HepG2 (cell line): Measurements from ENCODE around the gene NES. TPM values are rescaled to one million over a fixed set of nuclear protein-coding genes. Genes with fewer than 3 reads are reported as not detected.

Source experiments
- AGO2 ChIP-seq: fragments of 200-400 bp; formaldehyde crosslinking; optimal IDR thresholded peaks from 2 replicates; pipeline ENCODE3; 2017; ENCODE audit warnings: mild to moderate bottlenecking, low read depth, low read length, moderate library complexity
- AHR ChIP-seq: IDR thresholded peaks from 2 replicates; pipeline ENCODE4 v1.6.1; 2018; ENCODE audit warnings: missing genetic modification reagents, missing compliant biosample characterization
- AKAP8 ChIP-seq: sonication (generic); formaldehyde crosslinking; IDR thresholded peaks from 2 replicates; pipeline ENCODE4 v1.5.1; 2020; ENCODE audit warnings: mild to moderate bottlenecking, missing genetic modification reagents
- ATF4 ChIP-seq, 2 experiments: fragments of 450-650 bp in 1 of 2; sonication (generic) in 1 of 2; formaldehyde crosslinking; IDR thresholded peaks; 2 replicates each; pipeline versions ENCODE4 v1.5.0 to v1.8.0; 2020 to 2022; ENCODE audit warnings: mild to moderate bottlenecking in 1 of 2, missing genetic modification reagents in 1 of 2
- FOXK1 ChIP-seq: sonication (generic); formaldehyde crosslinking; IDR thresholded peaks from 2 replicates; pipeline ENCODE4 v1.4.0; 2020; ENCODE audit warnings: low read depth, missing genetic modification reagents, borderline replicate concordance
- HNF1B ChIP-seq: sonication (generic); formaldehyde crosslinking; IDR thresholded peaks from 2 replicates; pipeline ENCODE4 v1.5.1; 2020; ENCODE audit warnings: mild to moderate bottlenecking, moderate library complexity, missing genetic modification reagents
- KDM1A ChIP-seq: IDR thresholded peaks from 2 replicates; pipeline ENCODE4 v1.6.1; 2016; ENCODE audit warnings: missing compliant biosample characterization
- MXD3 ChIP-seq: IDR thresholded peaks from 2 replicates; pipeline ENCODE4 v1.6.1; 2016; ENCODE audit warnings: mild to moderate bottlenecking, missing biosample characterization, missing genetic modification reagents
- REXO4 ChIP-seq: sonication (generic); formaldehyde crosslinking; IDR thresholded peaks from 2 replicates; pipeline ENCODE4 v1.8.0; 2022; ENCODE audit warnings: missing genetic modification reagents, mild to moderate bottlenecking, borderline replicate concordance
- STAG1 ChIP-seq: sonication (generic); formaldehyde crosslinking; IDR thresholded peaks from 2 replicates; pipeline ENCODE4 v1.4.0; 2020; ENCODE audit warnings: missing genetic modification reagents
- XRCC5 ChIP-seq: fragments of 200-400 bp; formaldehyde crosslinking; optimal IDR thresholded peaks from 2 replicates; pipeline ENCODE3; 2017; ENCODE audit warnings: mild to moderate bottlenecking, low read length
- ZBED4 ChIP-seq: sonication (generic); formaldehyde crosslinking; IDR thresholded peaks from 2 replicates; pipeline ENCODE4 v1.4.0; 2020; ENCODE audit warnings: missing genetic modification reagents, borderline replicate concordance
- ZC3H4 ChIP-seq: sonication (generic); formaldehyde crosslinking; IDR thresholded peaks from 2 replicates; pipeline ENCODE4 v1.4.0; 2020; ENCODE audit warnings: missing genetic modification reagents, borderline replicate concordance
- ZNF335 ChIP-seq: sonication (generic); formaldehyde crosslinking; IDR thresholded peaks from 2 replicates; pipeline ENCODE4 v1.4.0; 2020; ENCODE audit warnings: missing genetic modification reagents
- ZNF430 ChIP-seq: sonication (generic); formaldehyde crosslinking; IDR thresholded peaks from 2 replicates; pipeline ENCODE4 v1.9.0; 2021; ENCODE audit warnings: mild to moderate bottlenecking, missing genetic modification reagents
- ZNF687 ChIP-seq: sonication (generic); formaldehyde crosslinking; IDR thresholded peaks from 2 replicates; pipeline ENCODE4 v1.5.1; 2020; ENCODE audit warnings: mild to moderate bottlenecking, missing genetic modification reagents, moderate library complexity
- ZNF720 ChIP-seq: sonication (generic); formaldehyde crosslinking; IDR thresholded peaks from 2 replicates; pipeline ENCODE4 v1.4.0; 2020; ENCODE audit warnings: missing genetic modification reagents
- polyA plus RNA-seq, 8 experiments: library from polyadenylated mRNA; depleted of rRNA in 3 of 8; stranded (reverse) in 7 of 8; unstranded in 1 of 8; fragments of >200 nt; fragmentation: Illumina TruSeq in 4 of 8; extraction: Trizol in 4 of 8; gene quantifications; 2 replicates each; pipeline versions ENCODE4 v1.2.1 to v1.2.3, GENCODE V29; 2011 to 2016; ENCODE audit warnings: low read depth in 4 of 8, missing spikeins in 1 of 8, mixed read lengths in 1 of 8; ENCODE audit not compliant: insufficient read depth in 1 of 8
- total RNA-seq, 5 experiments: library from RNA; depleted of rRNA; stranded (reverse); fragments of >200 nt; fragmentation: Illumina TruSeq; extraction: Trizol; gene quantifications; 2 replicates each; pipeline ENCODE4 v1.2.3, GENCODE V29; 2016; ENCODE audit warnings: low read depth in 1 of 5

NES gene
- total and polyA plus RNA-seq, 2 of the 13 experiments (the other 11 are each of a cell fraction or from before 2014, with no cell fraction given), result 1.7 to 16.6 TPM

GRCh38 chr1:156656806-156657740 is 20.1 kb downstream of the NES start (continued):
- TF ChIP-seq ZBED4 (peak; percentile 83; the same call in 1 of the 2 replicates), REXO4 (no peak), FOXK1 (CRISPR knock-in tag) (no peak), AGO2 (peak; percentile 92), ZNF430 (CRISPR knock-in tag) (peak; percentile 34; the same call in 1 of the 2 replicates), AHR (peak; percentile 83; the same call in 1 of the 2 replicates), STAG1 (CRISPR knock-in tag) (peak; percentile 68), ZNF720 (no peak), HNF1B (CRISPR knock-in tag) (0 out of 2 replicates have a peak, but pooled peaks have one; percentile 25), MXD3 (CRISPR knock-in tag) (no peak), ZNF335 (CRISPR knock-in tag) (no peak), ZC3H4 (CRISPR knock-in tag) (no peak), ZNF687 (peak; percentile 44; the same call in 1 of the 2 replicates), XRCC5 (peak; percentile 66), ATF4 (CRISPR knock-in tag; IDR thresholded peaks at IDR 0.05) (no peak), KDM1A (no peak), AKAP8 (CRISPR knock-in tag) (no peak)
